ENCODE measurements around the gene SWT1.

- no peak for TF ChIP-seq POLR2AphosphoS5 (IDR thresholded peaks at IDR 0.05)
- no peak for TF ChIP-seq CTCF (IDR thresholded peaks at IDR 0.05)
Measured at GRCh38 chr1:185288435-185288834, 131.5 kb downstream of the SWT1 start.

All from prostate gland (tissue), 2 donors.